Measurements from ENCODE around the gene ABLIM2. TPM values are rescaled to one million over a fixed set of nuclear protein-coding genes. Genes with fewer than 3 reads are reported as not detected.
A peak's percentile ranks its signal among the peaks of the same experiment; 100 is the strongest.

ABLIM2 gene
- total and polyA plus RNA-seq, 2 of the 8 experiments (the other 6 are each of a cell fraction or from before 2014, with no cell fraction given): 2.8 to 3.0 TPM

DNA sequence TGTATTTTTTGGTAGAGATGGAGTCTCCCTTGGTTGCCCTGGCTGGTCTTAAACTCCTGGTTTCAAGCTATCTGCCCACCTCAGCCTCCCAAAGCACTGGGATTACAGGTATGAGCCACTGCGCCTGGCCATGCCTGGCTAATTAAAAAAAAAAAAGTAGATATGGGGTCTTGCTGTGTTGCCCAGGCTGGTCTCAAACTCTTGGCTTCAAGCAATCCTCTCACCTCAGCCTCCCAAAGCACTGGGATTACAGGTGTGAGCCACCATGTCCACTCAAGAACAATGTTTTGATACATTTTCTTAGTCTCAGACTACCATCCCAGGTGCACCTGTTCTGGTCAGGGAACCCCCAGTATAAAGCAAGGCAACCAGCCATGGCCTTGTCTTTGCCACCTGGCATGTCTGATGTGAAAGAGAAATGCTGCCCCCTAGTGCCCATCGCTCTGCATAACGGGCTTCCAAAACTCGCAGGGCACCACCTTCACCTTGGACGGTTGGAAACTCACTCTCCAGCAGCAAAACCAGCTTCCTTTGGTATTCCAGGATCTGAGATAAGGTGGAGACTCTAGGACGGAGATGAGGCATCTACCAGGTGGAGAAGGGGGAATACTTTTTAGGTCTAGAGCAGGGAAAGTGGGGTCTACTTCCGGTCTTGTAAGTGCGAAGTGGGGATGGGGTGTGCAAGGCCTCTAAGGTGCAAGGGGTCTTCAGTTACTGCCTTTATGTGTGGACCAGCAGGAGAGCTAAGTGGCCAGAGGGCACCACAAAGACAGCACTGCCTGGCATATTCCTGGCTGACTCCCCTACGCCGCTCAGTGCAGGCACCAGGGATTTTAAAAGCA is 171.2 kb downstream of the ABLIM2 start:
- no peak overlapping the region for H4K91ac ChIP-seq (replicated peaks; ENCODE audit: insufficient read length, low read length)
- POLR2A ChIA-PET (ENCODE audit: partially characterized antibody): interaction anchor here (0.9 to 1.8 kb wide), 5 partner anchors 14 to 184 kb away, joined by 3 to 4 read pairs (median 3); no protein-coding TSS in a partner anchor
- CTCF ChIA-PET (ENCODE audit: partially characterized antibody): interaction anchor here (0.7 to 9.7 kb wide), 61 partner anchors 9 to 267 kb away, joined by 3 to 180 read pairs (median 4); partner anchors contain the start of gene AFAP1
- TF ChIP-seq HDAC2 (IDR thresholded peaks at IDR 0.05; ENCODE audit: borderline replicate concordance in 1 of 2, low read depth in 2 of 2, low read length in 2 of 2) (peak in 1 of 2 experiments; percentile 81; a peak in 1 of 4 replicates), TEAD4 (IDR thresholded peaks at IDR 0.05; ENCODE audit: low read depth, low read length) (0 out of 2 replicates have a peak, but pooled peaks have one; percentile 31), CHD2 (IDR thresholded peaks at IDR 0.05; ENCODE audit: low read length) (no peak), BCL11A (IDR thresholded peaks at IDR 0.05; ENCODE audit: low read depth in 2 of 2, low read length in 2 of 2) (no peak), KDM5A (IDR thresholded peaks at IDR 0.05; ENCODE audit: low read length) (no peak), RAD21 (IDR thresholded peaks at IDR 0.05 in 1 of 2, conservative IDR thresholded peaks at IDR 0.05 in 1 of 2; ENCODE audit: low read depth in 2 of 2, low read length in 2 of 2) (peak; percentile 99), TCF12 (IDR thresholded peaks at IDR 0.05; ENCODE audit: low read depth, low read length) (peak; percentile 78; the same call in 1 of the 2 replicates), TAF1 (IDR thresholded peaks at IDR 0.05; ENCODE audit: low read depth, low read length) (no peak), GABPA (IDR thresholded peaks at IDR 0.05; ENCODE audit: borderline replicate concordance, insufficient read depth, low read length) (peak; percentile 25; the same call in 1 of the 2 replicates), CBX5 (IDR thresholded peaks at IDR 0.05; ENCODE audit: low read depth, low read length) (no peak), PHF8 (conservative IDR thresholded peaks at IDR 0.05; ENCODE audit: low read depth, low read length) (no peak)

More for the DNA sequence above, 171.2 kb downstream of the ABLIM2 start:
- no peak overlapping the region for H2BK20ac ChIP-seq (ENCODE audit: low read length)
- no peaks in the 10 kb centered on the region for H3K79me2 ChIP-seq (ENCODE audit: control insufficient read depth in 1 of 2, insufficient read depth in 2 of 2, low read length in 2 of 2)
- H3K14ac ChIP-seq (ENCODE audit: insufficient read length): no peak overlapping the region
- no peak overlapping the region for H3K56ac ChIP-seq (replicated peaks; ENCODE audit: insufficient read length, low read depth, low read length)
- no peak overlapping the region for H2BK12ac ChIP-seq (ENCODE audit: low read depth, low read length)
- no peak overlapping the region for H4K8ac ChIP-seq (ENCODE audit: extremely low read depth, insufficient read depth, low read length)
- no peak overlapping the region for H2BK120ac ChIP-seq (replicated peaks; ENCODE audit: low read depth, low read length)
- peaks cover 0 to 6% (median 2%) of the 10 kb centered on the region in 4 experiments; a peak in 1 of 7 replicates for H3K4me1 ChIP-seq (replicated peaks in 1 of 4; ENCODE audit: control insufficient read depth in 3 of 4, insufficient read depth in 4 of 4, low read length in 3 of 4)
- H3K79me1 ChIP-seq (ENCODE audit: low read depth, low read length): no peaks in the 10 kb centered on the region; the same call in 1 of the 2 replicates
- no peak overlapping the region for H4K5ac ChIP-seq (ENCODE audit: insufficient read length, low read depth, low read length)
- H3K4ac ChIP-seq (replicated peaks; ENCODE audit: insufficient read length, low read depth, low read length): no peak overlapping the region
- no peaks in the 10 kb centered on the region for H3K23me2 ChIP-seq (ENCODE audit: low read depth, low read length)
- H2AFZ ChIP-seq (ENCODE audit: low read length): no peak overlapping the region
- no peak overlapping the region for H3K4me2 ChIP-seq (ENCODE audit: insufficient read depth in 1 of 2, low read depth in 2 of 2, low read length in 2 of 2)
- no peak overlapping the region for H3K27ac ChIP-seq (ENCODE audit: low read depth, low read length)
- no peak overlapping the region for H2BK5ac ChIP-seq (ENCODE audit: low read depth, low read length)
- H4K20me1 ChIP-seq (replicated peaks in 1 of 2; ENCODE audit: control insufficient read depth in 1 of 2, insufficient read depth in 2 of 2, low read length in 2 of 2): no peaks in the 10 kb centered on the region
- 51% methylated on average over 10 of the region's 10 CpGs; no CpG with 5 or more reads in 1 of the 2 experiments for WGBS, 2 experiments (ENCODE audit: extremely low coverage in 1 of 2, insufficient coverage in 1 of 2, insufficient read length in 1 of 2, insufficient replicate concordance in 2 of 2, low coverage in 1 of 2, low lambda C conversion rate in 2 of 2, missing lambda C conversion rate in 1 of 2)
- peak; percentile 94 for FAIRE-seq
- H3K9ac ChIP-seq (replicated peaks in 1 of 4; ENCODE audit: extremely low read depth in 1 of 4, low read depth in 3 of 4, low read length in 3 of 4): no peak overlapping the region
- no peak overlapping the region for H2AK5ac ChIP-seq (ENCODE audit: low read depth, low read length)
- no peaks in the 10 kb centered on the region for H3K9me3 ChIP-seq (ENCODE audit: insufficient read depth in 2 of 2, low read depth in 1 of 2, low read length in 1 of 2)
- no peak overlapping the region for H3K18ac ChIP-seq (ENCODE audit: extremely low read depth, low read length)
- H3K36me3 ChIP-seq (ENCODE audit: control insufficient read depth in 2 of 4, insufficient read depth in 4 of 4, low read length in 3 of 4): no peaks in the 10 kb centered on the region; a peak in 1 of 8 replicates
- H3K4me3 ChIP-seq (ENCODE audit: extremely low read depth in 1 of 4, insufficient read depth in 2 of 4, low read depth in 3 of 4, low read length in 4 of 4): no peak overlapping the region
- H3K27me3 ChIP-seq (replicated peaks in 1 of 4; ENCODE audit: control insufficient read depth in 3 of 4, extremely low read depth in 1 of 4, insufficient read depth in 3 of 4, low read length in 3 of 4): no peaks in the 10 kb centered on the region
- H3K23ac ChIP-seq (ENCODE audit: insufficient read length): no peak overlapping the region
- H2BK15ac ChIP-seq (ENCODE audit: low read length): 0 out of 2 replicates have a peak overlapping the region, but pooled peaks have one; percentile 75
- peak in 1 of 2 experiments; percentile 95 for DNase-seq (ENCODE audit: low read depth in 1 of 2, low spot score in 2 of 2)

Measured in H1 (cell line).